ENCODE results near the gene SACM1L.
"Not testable (repeated sequence)": the region's sequence is repeated elsewhere in the genome, so short reads cannot be mapped to it uniquely, and the experiment has no call there.

SACM1L gene

GRCh38 chr3:45670436-45670835 is 18.8 kb upstream of the SACM1L start:
- no peak for DNase-seq

GRCh38 chr3:45670991-45671390 is 18.2 kb upstream of the SACM1L start:
- no peak for DNase-seq

- no peak for DNase-seq
These were observed 15.9 kb upstream of the SACM1L start for GRCh38 chr3:45673273-45673672.

- DNase-seq = peak; percentile 28
These were observed 12.7 kb upstream of the SACM1L start for GRCh38 chr3:45676325-45677032.

GRCh38 chr3:45677033-45677446 is 12.2 kb upstream of the SACM1L start:
- peak; percentile 82 for DNase-seq

- no peak for DNase-seq
These were observed 11.4 kb upstream of the SACM1L start for GRCh38 chr3:45677841-45678240.

- no peak for DNase-seq
These were observed 9.4 kb upstream of the SACM1L start for GRCh38 chr3:45679805-45680204.

- no peak for DNase-seq
These were observed 8.0 kb upstream of the SACM1L start for GRCh38 chr3:45681221-45681620.

- no peak for DNase-seq
These were observed 7.3 kb upstream of the SACM1L start for GRCh38 chr3:45681846-45682245.

- no peak for DNase-seq
These were observed 6.9 kb upstream of the SACM1L start for GRCh38 chr3:45682311-45682710.

- no peak for DNase-seq
These were observed 6.4 kb upstream of the SACM1L start for GRCh38 chr3:45682786-45683185.

- no peak for DNase-seq
These were observed 5.5 kb upstream of the SACM1L start for GRCh38 chr3:45683417-45684326.

GRCh38 chr3:45684327-45684892 is 4.8 kb upstream of the SACM1L start:
- DNase-seq = no peak

- not testable (repeated sequence) for DNase-seq
These were observed 3.5 kb upstream of the SACM1L start for GRCh38 chr3:45685722-45686121.

- no peak for DNase-seq
These were observed 2.3 kb upstream of the SACM1L start for GRCh38 chr3:45686850-45687249.

- DNase-seq = no peak
These were observed 1.4 kb upstream of the SACM1L start for GRCh38 chr3:45687828-45688193.

GRCh38 chr3:45688194-45688881 is 858 bp upstream of the SACM1L start:
- peak; percentile 26 for DNase-seq

GRCh38 chr3:45689787-45690145 is 570 bp downstream of the SACM1L start:
- DNase-seq = no peak

- DNase-seq = no peak
These were observed 1.3 kb downstream of the SACM1L start for GRCh38 chr3:45690336-45691035.

GRCh38 chr3:45691842-45692241 is 2.6 kb downstream of the SACM1L start:
- no peak for DNase-seq

- no peak for DNase-seq
These were observed 3.7 kb downstream of the SACM1L start for GRCh38 chr3:45692866-45693265.

GRCh38 chr3:45693941-45694521 is 4.8 kb downstream of the SACM1L start:
- DNase-seq = peak; percentile 33

Measured in CD4-positive, alpha-beta T cell treated with Interleukin-6 for 4 hours (primary cell).